GM18909 (cell line): ENCODE results near the gene ZFP1.

Source experiments
- ATAC-seq: cut with Tn5 transposase; IDR thresholded peaks from one replicate; pipeline ENCODE4 v1.9.1; 2021; ENCODE audit warnings: mild to moderate bottlenecking; ENCODE audit not compliant: unreplicated experiment, poor library complexity

ZFP1 gene

DNA sequence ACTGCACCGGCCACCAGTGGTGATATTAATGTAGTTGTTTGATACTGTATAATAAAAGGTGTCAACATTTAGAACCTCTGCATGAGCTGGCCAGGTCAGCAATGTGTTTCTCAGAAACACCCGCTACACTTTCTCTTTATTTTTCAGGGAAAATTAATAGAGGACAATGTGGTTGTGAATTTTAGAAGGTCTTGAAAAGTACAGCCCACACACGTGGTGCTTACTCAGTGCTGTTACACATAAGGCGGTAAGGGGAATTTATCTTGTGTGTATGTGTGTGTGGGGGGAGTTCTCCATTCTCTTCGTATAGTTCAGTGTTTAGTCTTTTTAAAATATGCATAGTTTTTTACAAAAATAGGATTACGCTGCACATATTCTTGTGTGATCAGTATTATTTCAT lies 4.4 kb upstream of the ZFP1 start:
- ATAC-seq: no peak

DNA sequence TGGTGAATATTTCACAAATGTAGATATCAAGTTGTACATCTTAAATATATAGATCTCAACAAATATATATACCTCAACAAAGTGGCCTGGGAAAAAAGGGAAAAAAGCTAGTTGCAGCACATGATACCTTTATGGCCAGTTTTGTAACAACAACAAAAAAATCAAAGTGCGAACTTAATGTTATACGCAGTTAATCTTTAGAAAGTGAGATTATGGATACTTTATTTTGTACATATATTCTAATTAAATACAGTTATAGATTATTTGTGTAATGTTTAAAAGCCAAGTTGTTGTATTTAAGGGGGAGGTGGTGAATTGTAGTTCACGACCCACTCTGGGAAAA lies 385 bp upstream of the ZFP1 start:
- no peak for ATAC-seq

DNA sequence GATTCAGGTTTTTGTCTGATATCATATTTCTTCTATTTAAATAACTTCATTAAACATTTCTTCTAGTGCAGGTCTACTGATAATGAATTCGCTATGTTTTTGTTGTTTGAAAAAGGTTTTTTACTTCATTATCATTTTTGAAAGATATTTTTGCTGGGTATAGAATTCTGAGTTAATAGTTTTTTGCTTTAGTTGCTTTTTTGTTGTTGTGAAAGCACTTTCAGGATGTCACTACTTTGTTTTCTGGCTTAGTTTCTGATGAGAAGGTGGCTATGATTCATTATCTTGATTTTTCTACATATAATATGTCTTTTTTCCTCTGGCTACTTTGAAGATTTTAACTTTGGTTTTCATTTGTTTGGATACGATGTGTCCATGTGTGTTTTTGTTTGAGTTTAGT lies 3.5 kb downstream of the ZFP1 start:
- ATAC-seq: no peak

DNA sequence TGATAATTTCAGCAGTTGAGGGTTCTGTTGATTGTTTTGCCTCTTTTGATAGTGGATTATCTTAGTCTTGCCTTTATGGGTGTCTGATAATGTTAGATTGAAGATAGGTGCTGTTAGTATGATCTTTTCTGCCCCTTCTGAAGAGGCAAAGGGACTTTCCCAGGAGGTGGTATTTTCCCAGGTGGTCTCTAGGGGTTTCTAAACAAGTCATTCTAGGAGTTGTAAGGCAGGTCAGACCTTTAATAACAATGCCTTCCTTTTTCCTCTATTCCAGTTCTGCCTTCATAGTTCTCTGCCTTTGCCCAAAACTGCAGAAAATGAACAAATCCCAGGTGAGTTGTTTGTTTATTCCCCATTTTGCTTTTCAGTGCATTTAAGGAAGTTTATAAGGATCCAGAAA lies 4.3 kb downstream of the ZFP1 start:
- no peak for ATAC-seq

DNA sequence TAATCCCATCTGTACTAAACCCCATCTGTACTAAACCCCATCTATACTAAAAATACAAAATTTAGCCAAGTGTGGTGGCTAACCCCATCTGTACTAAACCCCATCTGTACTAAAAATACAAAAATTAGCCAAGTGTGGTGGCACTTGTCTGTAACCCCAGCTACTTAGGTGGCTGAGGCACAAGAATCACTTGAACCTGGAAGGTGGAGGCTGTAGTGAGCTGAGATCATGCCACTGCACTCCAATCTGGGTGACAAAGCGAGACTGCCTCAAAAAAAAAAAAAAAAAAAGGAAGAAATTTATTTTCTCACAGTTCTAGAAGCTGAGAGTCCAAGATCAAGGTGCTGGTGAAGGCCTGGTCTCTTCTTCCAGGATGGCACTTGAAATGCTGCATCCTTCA lies 12.1 kb downstream of the ZFP1 start:
- no peak for ATAC-seq

DNA sequence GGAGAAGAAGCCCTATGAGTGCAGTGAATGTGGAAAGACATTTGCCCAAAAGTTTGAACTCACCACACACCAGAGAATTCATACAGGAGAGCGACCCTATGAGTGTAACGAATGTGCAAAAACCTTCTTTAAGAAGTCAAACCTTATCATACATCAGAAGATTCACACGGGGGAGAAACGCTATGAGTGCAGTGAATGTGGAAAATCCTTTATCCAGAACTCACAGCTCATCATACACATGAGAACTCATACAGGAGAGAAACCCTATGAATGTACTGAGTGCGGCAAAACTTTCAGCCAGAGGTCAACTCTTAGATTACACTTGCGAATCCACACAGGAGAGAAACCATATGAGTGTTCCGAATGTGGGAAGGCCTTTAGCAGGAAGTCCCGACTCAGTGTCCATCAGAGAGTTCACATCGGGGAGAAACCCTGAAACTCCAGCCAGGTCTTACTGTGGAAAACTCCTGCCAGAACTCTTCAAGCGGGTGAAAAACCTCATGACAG lies 21.6 kb downstream of the ZFP1 start:
- no peak for ATAC-seq

DNA sequence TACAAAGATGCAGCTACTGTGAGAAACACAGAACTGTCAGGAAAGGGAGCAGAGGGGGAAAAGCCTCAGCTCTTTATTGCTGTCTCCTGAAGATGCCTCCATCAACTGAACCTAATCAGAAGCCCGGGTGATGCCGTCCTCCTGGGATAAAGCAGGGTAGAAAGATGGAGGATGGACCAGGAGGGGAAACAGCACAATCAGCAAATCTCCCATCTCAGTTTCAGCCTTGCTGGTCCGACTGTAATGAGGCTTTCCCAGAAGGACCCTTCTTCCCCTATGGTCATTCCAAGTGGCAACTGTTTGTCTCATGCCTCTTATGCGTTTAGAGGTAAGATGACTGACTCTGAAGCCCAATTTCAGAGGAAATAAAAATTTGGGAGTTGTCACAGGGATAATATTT lies 24.3 kb downstream of the ZFP1 start:
- ATAC-seq: no peak

DNA sequence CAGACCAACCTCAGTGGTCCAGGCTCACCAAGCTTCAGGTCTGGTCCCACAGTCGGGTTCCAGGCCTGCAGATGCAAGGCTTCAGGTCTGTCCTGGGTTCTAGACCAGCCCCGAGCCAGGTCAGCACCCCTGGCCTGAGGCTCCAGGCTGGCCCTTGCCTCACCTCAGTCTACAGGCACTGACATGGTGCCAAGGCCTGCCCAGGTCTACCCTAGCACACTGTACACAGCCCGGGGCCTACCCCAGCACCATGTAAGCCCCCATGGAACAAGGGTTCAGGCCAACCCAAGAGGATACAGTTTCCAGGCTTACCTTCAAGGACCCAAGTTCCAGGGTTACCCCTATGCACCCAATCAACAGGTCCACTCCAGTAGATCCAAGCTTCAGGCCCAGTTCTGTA lies 26.8 kb downstream of the ZFP1 start:
- ATAC-seq: no peak

DNA sequence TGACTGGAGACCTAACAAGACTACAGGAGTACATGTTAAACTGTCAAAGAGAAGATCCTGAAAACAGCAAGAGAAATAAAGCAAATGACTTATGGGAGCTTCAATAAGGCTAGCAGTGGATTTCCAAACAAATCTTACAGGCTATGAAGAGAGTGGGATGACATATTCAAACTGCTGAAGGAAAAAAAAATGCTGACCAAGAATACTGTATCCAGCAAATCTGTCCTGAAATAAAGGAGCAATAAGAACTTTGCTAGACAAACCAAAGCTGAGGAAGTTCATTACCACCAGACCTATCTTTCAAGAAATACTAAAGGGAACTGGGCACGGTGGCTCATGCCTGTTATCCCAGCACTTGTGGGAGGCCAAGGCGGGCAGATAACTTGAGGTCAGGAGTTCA lies 28.6 kb downstream of the ZFP1 start:
- no peak for ATAC-seq

DNA sequence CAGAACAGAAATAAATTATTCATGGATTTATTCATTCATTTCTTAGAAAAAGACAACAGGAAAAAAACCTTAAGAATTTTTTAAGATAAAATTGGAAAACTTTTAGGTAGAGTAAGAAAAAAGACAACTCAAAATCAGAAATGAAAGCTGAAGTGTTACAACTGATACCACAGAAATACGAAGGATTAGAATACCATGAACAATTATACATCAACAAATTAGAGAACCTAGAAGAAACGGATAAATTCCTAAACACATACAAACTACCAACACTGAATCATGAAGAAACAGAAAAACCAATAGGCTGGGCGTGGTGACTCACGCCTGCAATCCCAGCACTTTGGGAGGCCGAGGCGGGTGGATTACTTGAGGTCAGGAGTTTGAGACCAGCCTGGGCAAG lies 30.9 kb downstream of the ZFP1 start:
- no peak for ATAC-seq

DNA sequence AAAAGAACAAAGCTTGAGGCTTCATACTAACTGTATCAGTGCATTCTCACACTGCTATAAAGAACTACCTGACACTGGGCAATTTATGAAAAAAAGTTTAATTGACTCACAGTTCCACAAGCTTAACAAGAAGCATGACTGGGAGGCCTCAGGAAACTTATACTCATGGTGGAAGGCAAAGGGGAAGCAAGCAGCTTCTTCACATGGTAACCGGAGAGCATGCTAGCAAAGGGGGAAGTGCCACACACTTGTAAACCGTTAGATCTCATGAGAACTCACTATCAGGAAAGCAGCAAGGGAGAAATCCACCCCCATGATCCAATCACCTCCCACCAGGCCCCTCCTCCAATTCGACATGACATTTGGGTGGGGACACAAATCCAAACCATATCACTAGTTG lies 33.3 kb downstream of the ZFP1 start:
- no peak for ATAC-seq

DNA sequence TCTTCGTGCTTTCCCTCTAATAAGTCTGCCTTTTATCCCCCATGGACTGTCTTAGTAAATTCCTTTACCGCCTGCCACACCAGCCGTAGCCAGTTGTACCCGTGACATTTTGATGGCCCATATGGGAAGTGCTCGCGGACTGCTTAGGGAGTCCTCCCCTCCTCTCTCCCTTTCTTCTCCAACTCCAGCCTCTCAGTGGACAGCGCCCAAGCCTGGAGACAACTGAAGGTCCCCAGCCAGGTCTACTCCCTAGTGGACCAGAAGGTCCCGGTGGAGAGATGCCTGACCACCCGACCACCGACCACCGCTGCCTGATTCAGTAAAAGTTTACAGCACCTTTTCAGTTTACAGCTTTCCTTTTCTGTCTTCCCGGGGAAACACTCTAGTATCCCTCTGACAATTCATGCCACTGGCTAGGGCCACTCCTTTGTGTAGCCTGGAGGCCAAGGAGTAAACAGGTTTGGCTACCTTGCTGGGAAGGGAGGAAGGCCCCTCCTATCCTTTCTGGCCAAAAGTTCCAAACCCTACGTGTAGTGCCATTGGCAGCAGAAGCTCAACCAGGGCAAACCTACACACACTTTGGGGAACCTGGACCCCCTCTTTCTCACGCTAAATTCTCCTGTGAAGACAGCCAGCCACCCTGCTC lies 40.6 kb downstream of the ZFP1 start:
- ATAC-seq: no peak

DNA sequence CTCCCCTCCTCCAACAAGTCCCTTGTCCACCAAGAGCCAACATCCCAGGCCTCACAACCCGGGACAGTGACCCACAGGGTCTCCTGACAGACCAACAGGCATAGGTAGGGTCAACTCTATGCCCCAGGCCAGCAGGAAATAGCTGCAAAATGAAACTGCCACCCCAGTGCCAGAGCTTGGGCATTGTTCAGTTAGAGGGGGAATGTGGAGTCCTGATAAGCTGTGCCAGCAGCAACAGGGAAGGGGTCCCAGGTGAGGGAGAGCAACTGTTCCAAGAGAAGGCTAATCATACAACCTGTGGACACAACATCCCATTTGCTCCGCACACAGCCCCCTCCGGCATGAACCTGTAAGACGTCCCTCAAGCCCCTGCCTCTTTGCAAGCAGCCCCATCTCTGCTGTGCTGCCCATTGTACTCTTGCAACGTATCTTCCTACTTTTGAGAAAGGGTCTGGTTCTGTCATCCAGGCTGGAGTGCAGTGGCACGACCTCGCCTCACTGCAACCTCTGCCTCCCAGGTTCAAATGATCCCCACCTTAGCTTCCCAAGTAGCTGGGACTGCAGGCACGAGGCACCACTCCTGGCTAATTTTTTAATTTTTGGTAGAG lies 41.4 kb downstream of the ZFP1 start:
- no peak for ATAC-seq

DNA sequence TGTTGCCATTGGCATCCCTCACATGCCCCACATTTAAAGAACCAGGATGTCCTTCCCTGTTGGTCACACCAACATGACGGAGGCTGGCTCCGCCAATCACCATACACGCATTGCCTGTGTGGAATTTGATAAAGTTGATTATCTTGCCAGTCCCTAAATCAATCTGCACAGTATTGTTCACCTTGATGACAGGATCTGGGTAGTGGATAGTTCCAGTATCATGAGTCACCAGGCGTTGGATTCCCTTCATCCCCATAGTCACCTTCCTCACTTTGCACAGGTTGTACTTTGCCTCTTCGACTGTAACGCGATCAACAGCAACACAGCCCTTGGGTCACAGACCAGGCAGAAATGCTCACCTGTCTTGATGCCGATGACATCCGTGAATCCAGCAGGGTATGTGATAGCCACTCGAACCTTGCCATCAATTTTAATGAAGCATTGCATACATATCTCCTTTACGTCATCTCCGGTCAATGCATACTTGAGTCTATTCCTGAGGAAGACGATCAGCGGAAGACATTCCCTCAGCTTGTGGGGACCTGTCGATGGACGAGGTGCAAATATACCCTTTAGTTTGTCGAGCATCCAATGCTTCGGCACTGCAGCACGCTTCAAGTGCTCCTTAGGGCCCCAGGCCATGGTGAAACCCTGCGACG lies 44.4 kb downstream of the ZFP1 start:
- no peak for ATAC-seq

DNA sequence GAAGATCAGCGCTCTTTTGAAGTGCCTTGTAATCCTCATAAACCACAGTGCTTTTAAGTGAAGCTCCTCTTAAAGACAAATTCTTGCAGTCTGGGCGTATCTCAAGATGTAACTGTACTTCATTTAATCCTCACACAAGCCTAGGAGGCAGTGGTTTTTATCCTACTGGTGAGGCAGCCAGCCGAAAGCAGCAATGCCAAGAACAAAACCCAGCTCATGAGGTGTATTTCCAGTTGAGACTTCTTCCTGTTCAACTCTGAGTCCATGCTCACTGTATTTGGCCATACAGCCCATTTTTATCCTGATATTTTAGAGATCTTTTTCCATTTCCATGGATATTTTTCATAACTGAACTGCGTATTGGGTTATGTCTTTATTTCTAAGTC lies 44.9 kb downstream of the ZFP1 start:
- ATAC-seq: no peak

DNA sequence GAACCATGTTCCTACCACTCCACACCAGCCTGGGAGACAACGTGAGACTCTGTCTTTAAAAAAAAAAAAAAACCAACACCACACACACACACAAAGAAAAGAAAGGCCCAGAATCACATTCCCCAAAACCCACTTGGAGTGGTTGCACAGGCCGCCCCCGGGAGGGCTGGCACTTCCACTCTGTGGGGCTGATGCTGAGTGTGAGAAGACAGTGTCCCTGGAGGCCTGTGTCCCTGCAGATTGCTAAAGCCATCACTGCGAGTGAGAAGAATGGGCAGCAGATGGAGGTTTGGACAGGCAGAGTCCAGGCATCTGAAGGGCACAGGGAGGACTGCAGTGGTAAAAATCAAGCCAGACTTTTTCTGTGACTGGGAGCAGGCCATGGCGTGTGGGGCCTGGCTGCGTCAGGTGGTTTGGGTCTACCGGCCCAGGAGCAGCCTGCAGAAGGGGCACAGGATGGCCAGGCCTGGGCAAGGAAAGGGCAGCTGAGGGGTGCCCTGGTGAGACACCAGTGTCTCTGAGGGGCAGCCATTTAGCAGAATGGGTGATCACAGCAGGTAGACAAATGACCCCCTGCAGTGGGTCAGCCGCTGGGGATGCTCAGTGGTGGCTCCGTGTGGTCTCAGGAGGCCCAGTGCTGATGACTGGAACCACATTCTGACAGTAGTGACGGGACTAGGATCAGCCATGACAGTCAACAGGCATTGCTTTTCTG lies 45.6 kb downstream of the ZFP1 start:
- ATAC-seq: no peak

DNA sequence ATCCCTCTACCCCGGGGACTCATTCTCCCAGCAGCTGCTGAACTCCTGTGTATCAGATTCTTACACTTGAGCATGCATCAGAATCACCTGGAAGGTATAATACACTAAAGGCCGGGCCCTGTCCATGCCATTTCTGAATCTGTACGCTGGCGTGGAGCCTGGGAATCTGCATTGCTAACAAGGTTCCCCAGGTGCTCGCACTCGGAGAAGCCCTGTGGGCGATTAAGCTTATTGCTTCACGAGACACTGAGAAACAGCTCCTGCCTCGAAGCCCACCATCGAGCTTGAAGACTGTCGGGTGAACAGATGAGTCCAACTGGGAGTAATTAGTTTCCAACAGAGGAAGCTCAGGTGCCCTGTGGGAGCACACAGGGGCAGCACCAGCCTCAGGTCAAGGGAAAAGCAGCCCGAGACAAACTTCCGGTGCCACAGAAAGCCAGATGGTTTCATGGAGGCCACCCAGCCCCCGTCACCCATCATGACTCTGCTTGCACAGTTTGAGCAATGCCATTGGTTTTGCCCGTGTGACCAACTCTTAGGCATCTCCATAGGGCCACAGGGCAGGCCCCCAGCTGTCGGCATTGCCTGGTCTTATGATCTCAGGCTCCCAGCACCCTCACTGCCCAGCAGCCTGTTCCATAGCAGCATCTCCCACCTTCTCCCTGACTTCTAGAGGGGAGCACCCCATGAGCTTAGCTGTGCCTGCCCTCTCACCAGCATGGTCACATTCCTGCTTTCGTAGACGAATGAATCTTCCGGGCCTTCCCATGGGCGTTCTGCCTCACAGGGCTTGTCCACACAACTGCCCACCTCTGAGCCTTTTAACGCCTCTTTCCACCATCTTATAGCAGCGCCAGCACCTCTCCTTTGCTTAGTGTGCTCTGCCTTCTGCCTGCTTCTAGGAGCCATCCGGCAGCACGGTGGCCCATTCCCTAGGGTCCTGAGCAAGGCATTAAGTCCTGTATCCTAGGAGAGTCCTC lies 47.8 kb downstream of the ZFP1 start:
- ATAC-seq: no peak

DNA sequence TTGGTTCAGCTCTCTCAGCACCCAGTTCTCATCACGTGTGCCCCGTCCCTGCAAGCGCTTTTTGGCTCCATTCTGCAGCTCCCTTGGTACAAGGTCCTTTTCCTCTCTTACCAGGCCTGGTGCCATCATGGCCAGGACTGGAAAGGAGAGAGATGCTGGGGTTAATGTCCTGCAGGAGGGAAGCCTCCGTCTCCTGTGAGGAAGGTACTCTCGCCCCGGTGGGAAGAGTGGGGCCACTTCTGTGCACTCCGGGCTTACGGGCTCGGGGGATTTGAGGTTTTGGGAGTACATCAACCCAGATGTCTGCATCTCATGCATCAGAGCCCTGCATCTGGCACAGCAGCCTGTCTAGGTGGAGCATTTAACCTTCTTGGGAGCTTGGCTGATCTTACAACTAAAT lies 48.5 kb downstream of the ZFP1 start:
- no peak for ATAC-seq

DNA sequence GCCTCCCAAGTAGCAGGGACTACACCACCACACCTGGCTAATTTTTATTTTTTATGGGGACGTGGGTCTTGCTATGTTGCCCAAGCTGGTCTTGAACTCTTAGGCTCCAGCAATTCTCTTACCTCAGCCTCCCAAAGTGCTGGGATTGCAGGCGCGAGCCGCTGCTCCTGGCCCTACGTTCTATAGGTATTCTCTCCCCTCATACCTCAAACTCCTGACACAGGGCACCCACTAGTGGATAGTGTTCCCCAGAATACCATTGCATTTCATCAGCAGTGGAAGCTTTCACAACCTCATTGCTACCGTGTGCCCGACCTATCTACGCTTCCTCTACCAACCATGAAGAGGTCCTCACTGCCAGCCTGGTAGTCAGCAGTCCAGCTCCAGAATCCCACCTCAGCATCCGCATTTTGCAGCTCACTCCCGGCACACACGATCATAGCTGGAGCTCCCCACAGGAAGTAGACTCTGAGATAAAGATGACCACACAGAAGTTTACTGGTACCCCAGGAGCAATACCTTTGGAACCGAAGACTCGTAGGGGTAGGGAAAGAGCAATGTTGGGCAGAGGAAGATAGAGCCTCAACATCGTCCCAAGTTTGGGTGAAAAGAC lies 49.3 kb downstream of the ZFP1 start:
- ATAC-seq: no peak

DNA sequence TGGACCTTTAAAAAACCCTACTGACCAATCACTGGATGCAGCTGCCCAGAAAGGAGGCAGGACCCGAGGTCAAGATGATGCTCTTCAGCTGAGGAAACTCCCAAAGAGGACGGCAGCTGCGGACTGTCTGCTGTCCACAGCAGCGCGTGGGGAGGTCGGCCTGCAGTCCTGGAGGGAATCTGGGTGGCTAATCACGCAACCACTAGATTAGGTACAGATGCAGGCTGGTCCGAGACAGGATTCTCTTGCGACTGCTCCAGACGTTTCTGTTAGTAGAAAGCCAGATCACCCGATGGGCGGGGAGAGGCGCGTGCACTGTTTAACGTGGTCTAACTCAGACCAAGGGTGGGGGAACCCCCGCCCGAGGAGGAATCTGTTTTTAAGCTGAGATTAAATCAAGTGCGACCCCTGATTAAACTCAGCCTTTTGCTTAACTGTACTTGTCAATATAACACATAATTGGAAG lies 49.8 kb downstream of the ZFP1 start:
- no peak for ATAC-seq
